Measurements from ENCODE around the gene PPME1. TPM values are rescaled to one million over a fixed set of nuclear protein-coding genes. Genes with fewer than 3 reads are reported as not detected.
A peak's percentile ranks its signal among the peaks of the same experiment; 100 is the strongest.

The PPME1 gene
- total RNA-seq, 6 donors from 2014 or later, result 13.9 to 36.9 (median 29.5) TPM

DNA sequence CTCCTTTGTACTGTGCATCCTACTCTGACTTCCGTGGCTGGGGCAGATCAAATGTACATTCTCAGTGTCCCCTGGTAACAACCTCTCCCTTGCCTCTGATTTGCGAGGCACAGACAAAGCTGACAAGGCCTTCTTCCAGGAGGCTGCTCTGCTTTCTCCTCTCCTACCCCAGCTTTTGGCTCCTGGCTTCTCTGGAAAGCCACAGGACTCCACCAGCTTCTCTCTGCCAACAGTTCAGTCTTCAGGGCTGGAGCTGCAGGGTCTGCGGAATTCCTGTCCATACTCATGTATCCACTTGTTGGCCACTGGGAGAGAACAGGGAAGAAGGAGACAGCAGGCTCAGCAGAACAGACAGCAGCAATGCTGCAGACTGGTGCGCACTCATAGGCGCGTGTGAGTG, 95.9 kb downstream of the PPME1 start:
- Histone ChIP-seq H3K4me3 (no peak overlapping the region), H3K4me1 (peaks cover 0 to 10% (median 4%) of the 10 kb centered on the region in 4 donors), H3K9me3 (no peaks in the 10 kb centered on the region), H3K27ac (no peak overlapping the region), H3K27me3 (no peaks in the 10 kb centered on the region), H3K36me3 (no peaks in the 10 kb centered on the region)
- DNase-seq, result no peak
- 92 to 93% methylated on average over 6 of the region's 6 CpGs for WGBS, 2 donors
- TF ChIP-seq EP300 (IDR thresholded peaks at IDR 0.05) (no peak), POLR2AphosphoS5 (IDR thresholded peaks at IDR 0.05) (no peak), POLR2A (IDR thresholded peaks at IDR 0.05) (no peak)
- TF ChIP-seq, protein P1, sequence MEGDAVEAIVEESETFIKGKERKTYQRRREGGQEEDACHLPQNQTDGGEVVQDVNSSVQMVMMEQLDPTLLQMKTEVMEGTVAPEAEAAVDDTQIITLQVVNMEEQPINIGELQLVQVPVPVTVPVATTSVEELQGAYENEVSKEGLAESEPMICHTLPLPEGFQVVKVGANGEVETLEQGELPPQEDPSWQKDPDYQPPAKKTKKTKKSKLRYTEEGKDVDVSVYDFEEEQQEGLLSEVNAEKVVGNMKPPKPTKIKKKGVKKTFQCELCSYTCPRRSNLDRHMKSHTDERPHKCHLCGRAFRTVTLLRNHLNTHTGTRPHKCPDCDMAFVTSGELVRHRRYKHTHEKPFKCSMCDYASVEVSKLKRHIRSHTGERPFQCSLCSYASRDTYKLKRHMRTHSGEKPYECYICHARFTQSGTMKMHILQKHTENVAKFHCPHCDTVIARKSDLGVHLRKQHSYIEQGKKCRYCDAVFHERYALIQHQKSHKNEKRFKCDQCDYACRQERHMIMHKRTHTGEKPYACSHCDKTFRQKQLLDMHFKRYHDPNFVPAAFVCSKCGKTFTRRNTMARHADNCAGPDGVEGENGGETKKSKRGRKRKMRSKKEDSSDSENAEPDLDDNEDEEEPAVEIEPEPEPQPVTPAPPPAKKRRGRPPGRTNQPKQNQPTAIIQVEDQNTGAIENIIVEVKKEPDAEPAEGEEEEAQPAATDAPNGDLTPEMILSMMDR (IDR thresholded peaks at IDR 0.05), result no peak
- no peak for ATAC-seq (ENCODE audit: low FRiP score in 2 of 2)

- 71 to 83% methylated on average over 4 of the region's 4 CpGs for WGBS, 2 donors
- Histone ChIP-seq H3K4me3 (no peak overlapping the region), H3K4me1 (peaks cover 0 to 10% (median 4%) of the 10 kb centered on the region in 4 donors), H3K9me3 (no peaks in the 10 kb centered on the region), H3K27me3 (no peaks in the 10 kb centered on the region), H3K36me3 (no peaks in the 10 kb centered on the region), H3K27ac (no peak overlapping the region)
- TF ChIP-seq POLR2A (IDR thresholded peaks at IDR 0.05) (no peak), EP300 (IDR thresholded peaks at IDR 0.05) (no peak), POLR2AphosphoS5 (IDR thresholded peaks at IDR 0.05) (no peak)
- TF ChIP-seq, protein P1 (IDR thresholded peaks at IDR 0.05), result no peak
- ATAC-seq (ENCODE audit: low FRiP score in 2 of 2) (no peak), DNase-seq (no peak)
These were observed 97.4 kb downstream of the PPME1 start for GRCh38 chr11:74268456-74268855.

DNA sequence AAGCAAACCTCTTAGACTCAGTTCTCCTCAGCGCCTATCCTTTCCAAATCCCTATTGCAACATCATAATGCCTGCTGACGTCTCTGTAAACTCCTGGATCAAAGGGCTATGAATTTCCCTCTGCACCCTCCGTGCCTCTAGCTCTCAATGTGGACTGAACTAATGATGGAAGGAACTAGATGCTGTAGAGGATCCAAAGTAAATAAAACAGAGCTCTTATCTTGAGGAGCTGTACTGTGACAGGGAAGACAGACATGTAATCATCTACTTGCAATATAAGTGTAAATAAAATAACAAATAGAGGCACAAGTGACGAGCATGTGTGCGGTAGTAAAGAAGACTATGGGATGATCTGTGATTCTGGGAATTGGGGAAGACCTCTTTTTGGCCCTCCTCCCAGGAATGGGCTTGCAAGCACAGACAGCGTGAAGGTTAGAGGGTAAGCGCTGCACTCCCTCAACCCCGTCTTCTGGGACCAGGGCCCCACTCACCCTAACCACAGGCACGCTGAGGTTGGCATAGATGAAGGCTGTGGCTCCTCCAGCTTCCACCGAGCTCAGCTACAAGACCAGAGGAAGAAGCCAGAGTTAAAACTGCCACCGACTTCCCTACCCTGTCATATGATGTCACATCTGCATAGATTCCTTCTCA, 98.2 kb downstream of the PPME1 start:
- TF ChIP-seq POLR2AphosphoS5 (IDR thresholded peaks at IDR 0.05) (no peak), EP300 (IDR thresholded peaks at IDR 0.05) (no peak), POLR2A (IDR thresholded peaks at IDR 0.05) (no peak)
- TF ChIP-seq, protein P1 (IDR thresholded peaks at IDR 0.05), result no peak
- H3K9me3 ChIP-seq, result no peaks in the 10 kb centered on the region
- no peak overlapping the region for H3K27ac ChIP-seq
- H3K4me1 ChIP-seq, result peaks cover 0 to 10% (median 4%) of the 10 kb centered on the region in 4 donors
- DNase-seq (no peak), ATAC-seq (ENCODE audit: low FRiP score in 2 of 2) (peak in 1 of 2 donors; percentile 37)
- H3K27me3 ChIP-seq, result no peaks in the 10 kb centered on the region
- no peak overlapping the region for H3K4me3 ChIP-seq
- H3K36me3 ChIP-seq, result no peaks in the 10 kb centered on the region
- WGBS, 2 donors, result 47 to 64% methylated on average over 11 of the region's 11 CpGs

DNA sequence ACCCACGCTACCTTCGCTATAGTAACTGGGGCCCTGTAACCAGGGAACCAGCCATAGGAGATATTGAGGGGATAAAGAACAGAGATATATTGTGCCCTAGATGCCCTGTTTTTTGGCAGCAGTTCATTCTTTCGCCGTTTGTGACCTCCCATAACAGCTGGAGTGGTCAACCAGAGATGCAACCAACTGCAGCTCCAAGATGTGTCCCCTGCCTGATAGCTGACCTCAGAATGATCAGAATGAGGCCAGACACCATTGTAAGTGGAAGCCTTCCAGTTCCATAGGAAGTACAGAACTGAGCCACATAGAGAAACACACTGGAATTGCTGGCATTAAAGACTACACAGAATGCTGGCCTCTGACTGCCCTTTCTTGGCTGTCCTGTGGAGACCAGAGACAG, 101.2 kb downstream of the PPME1 start:
- Histone ChIP-seq H3K36me3 (no peaks in the 10 kb centered on the region), H3K9me3 (no peaks in the 10 kb centered on the region), H3K4me1 (peaks cover 0 to 10% (median 4%) of the 10 kb centered on the region in 4 donors), H3K4me3 (no peak overlapping the region), H3K27me3 (no peaks in the 10 kb centered on the region), H3K27ac (no peak overlapping the region)
- ATAC-seq (ENCODE audit: low FRiP score in 2 of 2) (no peak), DNase-seq (no peak)
- no peak for TF ChIP-seq POLR2AphosphoS5 (IDR thresholded peaks at IDR 0.05)
- TF ChIP-seq, protein P1 (IDR thresholded peaks at IDR 0.05), result no peak
- no peak for TF ChIP-seq EP300 (IDR thresholded peaks at IDR 0.05)
- no peak for TF ChIP-seq POLR2A (IDR thresholded peaks at IDR 0.05)
- 68 to 94% methylated on average over 4 of the region's 4 CpGs for WGBS, 2 donors

- ATAC-seq (ENCODE audit: low FRiP score in 2 of 2) (no peak), DNase-seq (no peak)
- no peaks in the 10 kb centered on the region for H3K9me3 ChIP-seq
- H3K4me3 ChIP-seq, result no peak overlapping the region
- H3K4me1 ChIP-seq, result peaks cover 0 to 10% (median 0%) of the 10 kb centered on the region in 4 donors
- TF ChIP-seq POLR2A (IDR thresholded peaks at IDR 0.05), result no peak
- TF ChIP-seq POLR2AphosphoS5 (IDR thresholded peaks at IDR 0.05), result no peak
- TF ChIP-seq EP300 (IDR thresholded peaks at IDR 0.05), result no peak
- TF ChIP-seq, protein P1 (IDR thresholded peaks at IDR 0.05), result no peak
- WGBS, 2 donors, result 88 to 90% methylated on average over 2 of the region's 2 CpGs
- no peak overlapping the region for H3K27ac ChIP-seq
- H3K36me3 ChIP-seq, result no peaks in the 10 kb centered on the region
- no peaks in the 10 kb centered on the region for H3K27me3 ChIP-seq
These were observed 105.5 kb downstream of the PPME1 start for GRCh38 chr11:74276581-74276980.

Measured in upper lobe of left lung (tissue), 6 donors.